GM19395 (cell line): ENCODE data around the gene SRD5A1.

ENCODE experiments used
- ATAC-seq: cut with Tn5 transposase; IDR thresholded peaks from one replicate; pipeline ENCODE4 v1.9.1; 2021; ENCODE audit warnings: mild to moderate bottlenecking, moderate library complexity; ENCODE audit not compliant: unreplicated experiment

SRD5A1 gene

DNA sequence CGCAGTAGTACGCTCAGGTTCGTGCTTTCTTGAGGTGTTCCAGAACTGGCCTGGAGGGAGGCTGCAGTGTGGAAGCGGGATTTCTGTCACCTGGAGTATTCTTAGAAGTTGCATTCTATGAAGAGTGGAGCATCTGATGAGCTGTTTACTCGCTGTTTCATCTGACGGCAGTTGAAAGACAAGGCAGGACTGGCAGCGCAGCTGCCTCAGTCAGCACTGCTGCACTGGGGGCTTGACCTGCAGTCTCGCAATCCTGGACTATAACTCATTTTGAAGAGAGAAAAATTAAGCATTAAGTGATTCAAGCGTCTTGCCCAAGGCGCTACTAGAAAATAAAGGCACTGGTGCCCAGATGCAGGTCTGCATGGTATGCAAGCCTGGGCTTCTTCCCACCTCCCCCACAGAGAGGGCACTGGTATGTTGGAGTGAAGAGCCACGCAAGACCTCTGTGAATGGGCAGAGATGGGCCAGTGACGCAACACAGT, 90.6 kb downstream of the SRD5A1 start:
- no peak for ATAC-seq
